ENCODE data around the gene ATP6V1B1.
"Not testable (repeated sequence)": the region's sequence is repeated elsewhere in the genome, so short reads cannot be mapped to it uniquely, and the experiment has no call there.

Gene ATP6V1B1

DNA sequence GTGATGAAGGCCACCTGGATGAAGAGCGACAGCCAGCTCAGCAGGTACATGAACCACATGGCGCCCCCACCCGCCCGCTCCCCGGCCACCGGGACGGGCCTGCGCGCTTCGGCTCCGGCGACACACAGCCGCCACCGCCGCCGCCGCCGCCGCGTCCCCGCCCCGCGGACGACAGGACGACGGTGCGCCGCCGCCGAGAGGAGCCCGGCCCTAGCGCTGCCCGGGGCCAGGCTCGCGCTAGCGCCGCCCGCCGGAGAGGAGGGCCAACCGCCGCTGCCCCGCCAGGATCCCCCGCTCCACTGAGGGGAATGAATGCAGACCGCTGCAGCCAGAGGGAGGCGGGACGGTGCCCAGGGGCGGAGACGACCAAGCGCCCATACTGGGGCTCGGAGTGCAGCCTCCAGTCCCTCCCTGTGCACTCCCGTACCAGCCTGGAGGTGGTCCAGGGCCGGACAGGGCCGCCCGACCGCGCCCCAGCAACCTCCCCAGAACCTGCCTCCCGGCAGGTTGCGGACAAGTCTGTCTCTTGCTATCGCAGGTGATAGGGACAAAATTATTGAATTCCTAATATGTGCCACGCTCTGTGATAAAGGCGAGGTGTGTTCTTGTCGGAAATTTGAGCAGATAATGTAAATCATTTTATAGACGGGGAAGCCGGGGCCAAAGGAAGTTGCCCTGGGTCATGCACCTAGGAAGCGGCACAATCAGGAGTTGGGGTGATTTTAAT lies 59.2 kb downstream of the ATP6V1B1 start, which contains the start of gene TEX261:
TEX261 (minus strand) TSS at position 175 of the 727 bp plus-strand sequence; CDS start at position 59, 116 bp downstream.
- DNase-seq (ENCODE audit: low spot score): peak; percentile 93
- peak within 1 kb of the TSS; percentile 90 for H3K4me3 ChIP-seq
- peak within 1 kb of the TSS; percentile 87 to 93 for H3K27ac ChIP-seq
- TF ChIP-seq, protein P1, sequence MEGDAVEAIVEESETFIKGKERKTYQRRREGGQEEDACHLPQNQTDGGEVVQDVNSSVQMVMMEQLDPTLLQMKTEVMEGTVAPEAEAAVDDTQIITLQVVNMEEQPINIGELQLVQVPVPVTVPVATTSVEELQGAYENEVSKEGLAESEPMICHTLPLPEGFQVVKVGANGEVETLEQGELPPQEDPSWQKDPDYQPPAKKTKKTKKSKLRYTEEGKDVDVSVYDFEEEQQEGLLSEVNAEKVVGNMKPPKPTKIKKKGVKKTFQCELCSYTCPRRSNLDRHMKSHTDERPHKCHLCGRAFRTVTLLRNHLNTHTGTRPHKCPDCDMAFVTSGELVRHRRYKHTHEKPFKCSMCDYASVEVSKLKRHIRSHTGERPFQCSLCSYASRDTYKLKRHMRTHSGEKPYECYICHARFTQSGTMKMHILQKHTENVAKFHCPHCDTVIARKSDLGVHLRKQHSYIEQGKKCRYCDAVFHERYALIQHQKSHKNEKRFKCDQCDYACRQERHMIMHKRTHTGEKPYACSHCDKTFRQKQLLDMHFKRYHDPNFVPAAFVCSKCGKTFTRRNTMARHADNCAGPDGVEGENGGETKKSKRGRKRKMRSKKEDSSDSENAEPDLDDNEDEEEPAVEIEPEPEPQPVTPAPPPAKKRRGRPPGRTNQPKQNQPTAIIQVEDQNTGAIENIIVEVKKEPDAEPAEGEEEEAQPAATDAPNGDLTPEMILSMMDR (IDR thresholded peaks at IDR 0.05): peak; percentile 57

- TF ChIP-seq, protein P1 (IDR thresholded peaks at IDR 0.05): no peak
- DNase-seq (ENCODE audit: low spot score): no peak
- Histone ChIP-seq H3K4me3 (peak overlapping the region; percentile 90), H3K27ac (no peak overlapping the region)
Observed at GRCh38 chr2:70995426-70995729, 59.7 kb downstream of the ATP6V1B1 start.

GRCh38 chr2:70998885-70999284 lies 63.2 kb downstream of the ATP6V1B1 start:
- not testable (repeated sequence) for H3K4me3 ChIP-seq; DNase-seq (ENCODE audit: low spot score); H3K27ac ChIP-seq

DNA sequence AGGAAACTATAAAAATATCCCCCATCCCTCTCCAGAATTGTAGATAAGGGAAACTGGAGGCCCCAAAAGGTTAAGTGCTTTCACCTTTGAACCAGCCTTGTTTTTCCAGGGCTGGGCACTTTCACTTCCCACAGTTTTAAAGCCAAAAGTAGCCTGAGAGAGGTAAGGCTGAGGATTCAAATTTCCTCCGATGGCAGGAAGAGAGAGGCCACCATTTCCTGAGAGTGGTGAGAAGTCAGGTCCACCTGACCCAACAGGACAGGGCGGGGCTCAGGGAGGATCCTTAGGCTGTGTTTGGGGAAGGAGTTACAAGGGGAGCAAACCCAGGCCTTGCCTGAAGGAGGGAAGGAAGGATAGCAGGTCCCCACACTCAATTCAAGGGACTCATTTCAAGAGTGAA lies 63.7 kb downstream of the ATP6V1B1 start:
- DNase-seq (ENCODE audit: low spot score): no peak
- Histone ChIP-seq H3K27ac (no peak overlapping the region), H3K4me3 (no peak overlapping the region)
- TF ChIP-seq, protein P1 (IDR thresholded peaks at IDR 0.05): no peak

DNA sequence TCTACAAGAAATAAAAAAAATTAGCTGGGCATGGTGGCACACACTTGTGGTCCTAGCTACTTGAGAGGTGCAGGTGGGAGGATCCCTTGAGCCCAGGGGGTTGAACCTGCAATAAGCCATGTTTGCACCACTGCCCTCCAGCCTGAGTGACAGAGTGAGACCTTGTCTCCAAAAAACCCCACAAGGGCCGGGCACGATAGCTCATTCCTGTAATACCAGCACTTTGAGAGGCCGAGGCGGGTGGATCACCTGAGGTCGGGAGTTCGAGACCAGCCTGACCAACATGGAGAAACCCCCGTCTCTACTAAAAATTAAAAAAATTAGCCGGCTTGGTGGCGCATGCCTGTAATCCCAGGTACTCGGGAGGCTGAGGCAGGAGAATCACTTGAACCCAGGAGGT lies 64.2 kb downstream of the ATP6V1B1 start:
- H3K4me3 ChIP-seq; H3K27ac ChIP-seq; DNase-seq (ENCODE audit: low spot score): not testable (repeated sequence)

DNA sequence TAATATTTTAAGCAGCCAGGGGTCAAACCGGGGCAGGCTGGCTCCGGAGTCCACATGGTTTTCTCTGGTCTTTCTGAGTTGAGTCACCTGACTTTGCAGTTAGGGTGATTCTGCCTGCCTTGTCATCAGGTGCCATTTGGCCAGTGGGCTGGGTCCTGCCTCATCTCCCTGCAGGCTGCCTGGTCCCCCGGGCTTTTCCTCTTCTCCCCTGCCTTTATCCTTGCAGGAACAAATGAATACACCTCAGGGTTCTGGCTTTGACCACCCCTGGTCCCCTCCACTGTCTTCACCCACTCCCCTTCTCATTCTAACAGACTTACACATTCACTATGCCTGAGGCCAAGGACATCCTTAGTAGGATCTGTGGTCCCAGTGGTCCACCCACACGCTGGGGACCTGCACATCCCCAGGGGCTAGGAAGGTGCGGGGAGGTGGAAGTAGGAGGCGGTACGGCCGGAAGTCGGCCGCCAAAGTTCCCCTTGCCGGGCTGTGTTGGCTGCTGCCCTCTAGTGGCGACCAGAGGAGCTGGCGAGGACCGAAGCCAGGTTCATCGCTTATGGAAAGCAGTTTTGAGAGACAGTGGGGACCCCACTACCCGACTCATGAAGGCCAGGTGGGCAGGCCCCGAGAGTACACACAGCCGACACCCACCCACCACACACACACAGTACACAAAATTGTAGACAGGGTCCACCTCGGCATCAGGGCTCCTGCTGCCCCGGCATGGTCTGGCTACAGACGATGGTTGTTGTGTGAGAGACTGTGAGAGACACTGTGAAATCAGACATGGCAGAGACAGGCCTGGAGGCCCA lies 65.3 kb downstream of the ATP6V1B1 start:
- no peak for DNase-seq (ENCODE audit: low spot score)
- H3K27ac ChIP-seq: no peak overlapping the region
- peak overlapping the region; percentile 63 for H3K4me3 ChIP-seq
- TF ChIP-seq, protein P1 (IDR thresholded peaks at IDR 0.05): peak; percentile 88

GRCh38 chr2:71001592-71001927 lies 65.9 kb downstream of the ATP6V1B1 start:
- Histone ChIP-seq H3K4me3 (no peak overlapping the region), H3K27ac (no peak overlapping the region)
- TF ChIP-seq, protein P1 (IDR thresholded peaks at IDR 0.05): no peak
- DNase-seq (ENCODE audit: low spot score): no peak

GRCh38 chr2:71001981-71002570 lies 66.4 kb downstream of the ATP6V1B1 start:
- Histone ChIP-seq H3K4me3 (no peak overlapping the region), H3K27ac (no peak overlapping the region)
- TF ChIP-seq, protein P1 (IDR thresholded peaks at IDR 0.05): no peak
- no peak for DNase-seq (ENCODE audit: low spot score)
